Measurements from ENCODE around the gene PGAM1.
"Not testable (repeated sequence)": the region's sequence is repeated elsewhere in the genome, so short reads cannot be mapped to it uniquely, and the experiment has no call there.

Gene PGAM1

GRCh38 chr10:97465982-97466381 lies 40.0 kb downstream of the PGAM1 start:
- FAIRE-seq: no peak
- no peak for TF ChIP-seq POLR2A (IDR thresholded peaks at IDR 0.05; ENCODE audit: low read depth, low read length)
- DNase-seq (ENCODE audit: insufficient read length, low spot score): no peak

GRCh38 chr10:97466755-97467154 lies 40.8 kb downstream of the PGAM1 start:
- FAIRE-seq (no peak), DNase-seq (ENCODE audit: insufficient read length, low spot score) (no peak)
- TF ChIP-seq SPI1 (IDR thresholded peaks at IDR 0.05; ENCODE audit: low read depth, low read length) (no peak), POU2F2 (IDR thresholded peaks at IDR 0.05; ENCODE audit: low read depth, low read length) (no peak), TAF1 (IDR thresholded peaks at IDR 0.05; ENCODE audit: low read depth, low read length) (no peak), POLR2A (IDR thresholded peaks at IDR 0.05; ENCODE audit: low read depth, low read length) (no peak)

GRCh38 chr10:97468162-97468561 lies 42.2 kb downstream of the PGAM1 start:
- FAIRE-seq: peak; percentile 69
- DNase-seq (ENCODE audit: insufficient read length, low spot score): no peak
- no peak for TF ChIP-seq TAF1 (IDR thresholded peaks at IDR 0.05; ENCODE audit: low read depth, low read length)
- TF ChIP-seq POU2F2 (IDR thresholded peaks at IDR 0.05; ENCODE audit: low read depth, low read length): no peak
- no peak for TF ChIP-seq POLR2A (IDR thresholded peaks at IDR 0.05; ENCODE audit: low read depth, low read length)
- TF ChIP-seq PAX5 (IDR thresholded peaks at IDR 0.05; ENCODE audit: insufficient read depth, low read length, severe bottlenecking): no peak
- TF ChIP-seq SPI1 (IDR thresholded peaks at IDR 0.05; ENCODE audit: low read depth, low read length): no peak
- no peak for TF ChIP-seq POLR2AphosphoS5 (IDR thresholded peaks at IDR 0.05; ENCODE audit: low read depth, low read length)

GRCh38 chr10:97468781-97469180 lies 42.8 kb downstream of the PGAM1 start:
- not testable (repeated sequence) for FAIRE-seq; DNase-seq (ENCODE audit: insufficient read length, low spot score)

- no peak for FAIRE-seq
- TF ChIP-seq PAX5 (IDR thresholded peaks at IDR 0.05; ENCODE audit: insufficient read depth, low read length, severe bottlenecking) (no peak), POLR2AphosphoS5 (IDR thresholded peaks at IDR 0.05; ENCODE audit: low read depth, low read length) (no peak), POU2F2 (IDR thresholded peaks at IDR 0.05; ENCODE audit: low read depth, low read length) (no peak), SPI1 (IDR thresholded peaks at IDR 0.05; ENCODE audit: low read depth, low read length) (no peak), POLR2A (IDR thresholded peaks at IDR 0.05; ENCODE audit: low read depth, low read length) (no peak), TAF1 (IDR thresholded peaks at IDR 0.05; ENCODE audit: low read depth, low read length) (no peak)
- DNase-seq (ENCODE audit: insufficient read length, low spot score): no peak
These were observed 48.9 kb downstream of the PGAM1 start for GRCh38 chr10:97474918-97475317.

- TF ChIP-seq POLR2A (IDR thresholded peaks at IDR 0.05; ENCODE audit: low read depth, low read length): no peak
- FAIRE-seq (no peak), DNase-seq (ENCODE audit: insufficient read length, low spot score) (no peak)
These were observed 50.1 kb downstream of the PGAM1 start for GRCh38 chr10:97475936-97476594.

- FAIRE-seq; DNase-seq (ENCODE audit: insufficient read length, low spot score): not testable (repeated sequence)
These were observed 53.4 kb downstream of the PGAM1 start for GRCh38 chr10:97479410-97479809.

- no peak for DNase-seq (ENCODE audit: insufficient read length, low spot score)
- no peak for TF ChIP-seq POLR2AphosphoS5 (IDR thresholded peaks at IDR 0.05; ENCODE audit: low read depth, low read length)
- TF ChIP-seq SPI1 (IDR thresholded peaks at IDR 0.05; ENCODE audit: low read depth, low read length): no peak
- TF ChIP-seq POLR2A (IDR thresholded peaks at IDR 0.05; ENCODE audit: low read depth, low read length): no peak
- no peak for TF ChIP-seq PAX5 (IDR thresholded peaks at IDR 0.05; ENCODE audit: insufficient read depth, low read length, severe bottlenecking)
- peak; percentile 44; the same call in 1 of the 2 replicates for TF ChIP-seq POU2F2 (IDR thresholded peaks at IDR 0.05; ENCODE audit: low read depth, low read length)
- TF ChIP-seq TAF1 (IDR thresholded peaks at IDR 0.05; ENCODE audit: low read depth, low read length): no peak
- FAIRE-seq: no peak
These were observed 53.9 kb downstream of the PGAM1 start for GRCh38 chr10:97479939-97480338.

- TF ChIP-seq SPI1 (IDR thresholded peaks at IDR 0.05; ENCODE audit: low read depth, low read length) (no peak), POLR2A (IDR thresholded peaks at IDR 0.05; ENCODE audit: low read depth, low read length) (no peak), TAF1 (IDR thresholded peaks at IDR 0.05; ENCODE audit: low read depth, low read length) (no peak), POU2F2 (IDR thresholded peaks at IDR 0.05; ENCODE audit: low read depth, low read length) (no peak)
- DNase-seq (ENCODE audit: insufficient read length, low spot score) (no peak), FAIRE-seq (no peak)
These were observed 55.1 kb downstream of the PGAM1 start for GRCh38 chr10:97481071-97481470.

GRCh38 chr10:97482381-97482780 lies 56.4 kb downstream of the PGAM1 start:
- TF ChIP-seq POLR2AphosphoS5 (IDR thresholded peaks at IDR 0.05; ENCODE audit: low read depth, low read length) (no peak), POU2F2 (IDR thresholded peaks at IDR 0.05; ENCODE audit: low read depth, low read length) (no peak), POLR2A (IDR thresholded peaks at IDR 0.05; ENCODE audit: low read depth, low read length) (no peak), TAF1 (IDR thresholded peaks at IDR 0.05; ENCODE audit: low read depth, low read length) (no peak), SPI1 (IDR thresholded peaks at IDR 0.05; ENCODE audit: low read depth, low read length) (no peak), PAX5 (IDR thresholded peaks at IDR 0.05; ENCODE audit: insufficient read depth, low read length, severe bottlenecking) (no peak)
- FAIRE-seq: no peak
- DNase-seq (ENCODE audit: insufficient read length, low spot score): no peak
